GDM1 (cell line): Measurements from ENCODE around the gene KIR2DL1.
"Not testable (repeated sequence)": the region's sequence is repeated elsewhere in the genome, so short reads cannot be mapped to it uniquely, and the experiment has no call there.

Experiments used
- DNase-seq: peaks from one replicate; lab custom pipeline; 2025; lab: John Stamatoyannopoulos, UW

KIR2DL1 gene

DNA sequence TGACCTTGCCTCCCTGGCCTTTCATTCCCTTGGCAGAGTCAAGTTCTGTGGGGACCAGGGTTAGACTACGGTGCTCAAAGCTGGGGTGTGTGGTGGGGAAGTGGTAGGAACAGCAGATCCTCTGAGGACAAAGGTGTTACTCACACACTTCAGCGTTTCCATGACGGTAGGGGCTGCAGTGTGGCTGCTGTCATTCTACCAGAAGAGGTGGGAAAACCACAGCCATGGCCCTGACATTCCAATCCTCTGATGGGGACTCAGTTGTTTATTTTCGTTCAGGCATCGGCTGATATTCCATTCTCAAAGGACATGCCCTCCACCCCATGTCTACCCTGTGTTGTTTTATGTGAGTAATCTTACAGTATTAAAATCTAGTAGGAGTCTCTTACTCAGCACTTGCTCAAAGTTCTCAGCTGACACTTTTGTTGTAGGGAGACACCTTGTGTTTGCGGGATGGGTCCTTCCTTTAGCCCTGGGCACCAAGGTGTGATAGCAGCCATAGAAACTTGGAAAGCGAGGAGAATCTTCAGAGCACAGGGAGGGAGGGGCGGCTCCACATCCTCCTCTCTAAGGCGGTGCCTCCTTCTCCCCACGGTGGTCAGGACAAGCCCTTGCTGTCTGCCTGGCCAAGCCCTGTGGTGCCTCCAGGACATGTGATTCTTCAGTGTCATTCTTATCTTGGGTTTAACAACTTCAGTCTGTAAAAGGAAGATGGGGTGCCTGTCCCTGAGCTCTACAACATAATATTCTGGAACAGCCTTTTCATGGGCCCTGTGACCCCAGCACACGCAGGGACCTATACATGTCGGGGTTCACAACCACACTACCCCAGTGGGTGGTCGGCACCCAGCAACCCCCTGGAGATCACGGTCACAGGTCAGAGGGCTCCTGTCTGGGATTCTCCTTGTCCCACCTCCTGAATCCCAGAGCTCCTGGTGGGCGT is 1.7 kb downstream of the KIR2DL1 start:
- DNase-seq: not testable (repeated sequence)

DNA sequence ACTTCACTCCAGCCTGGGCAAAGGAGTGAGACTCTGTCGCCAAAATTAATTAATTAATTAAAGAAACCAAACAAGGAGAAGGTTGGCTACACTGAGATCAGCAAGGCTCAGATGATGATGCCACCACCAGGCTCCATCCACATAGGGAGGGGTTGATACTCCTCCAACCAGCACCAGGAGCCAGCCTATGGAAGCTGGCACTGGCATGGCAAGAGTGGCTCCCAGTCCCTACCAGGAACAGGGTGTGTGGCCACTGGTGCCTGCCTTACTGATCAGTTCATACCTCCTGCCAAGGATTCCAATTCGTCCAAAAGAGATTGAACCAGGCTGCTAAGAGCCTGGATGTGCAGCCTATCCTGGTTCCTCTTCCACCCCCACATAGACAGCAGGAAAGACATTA is 3.1 kb downstream of the KIR2DL1 start:
- DNase-seq: not testable (repeated sequence)

DNA sequence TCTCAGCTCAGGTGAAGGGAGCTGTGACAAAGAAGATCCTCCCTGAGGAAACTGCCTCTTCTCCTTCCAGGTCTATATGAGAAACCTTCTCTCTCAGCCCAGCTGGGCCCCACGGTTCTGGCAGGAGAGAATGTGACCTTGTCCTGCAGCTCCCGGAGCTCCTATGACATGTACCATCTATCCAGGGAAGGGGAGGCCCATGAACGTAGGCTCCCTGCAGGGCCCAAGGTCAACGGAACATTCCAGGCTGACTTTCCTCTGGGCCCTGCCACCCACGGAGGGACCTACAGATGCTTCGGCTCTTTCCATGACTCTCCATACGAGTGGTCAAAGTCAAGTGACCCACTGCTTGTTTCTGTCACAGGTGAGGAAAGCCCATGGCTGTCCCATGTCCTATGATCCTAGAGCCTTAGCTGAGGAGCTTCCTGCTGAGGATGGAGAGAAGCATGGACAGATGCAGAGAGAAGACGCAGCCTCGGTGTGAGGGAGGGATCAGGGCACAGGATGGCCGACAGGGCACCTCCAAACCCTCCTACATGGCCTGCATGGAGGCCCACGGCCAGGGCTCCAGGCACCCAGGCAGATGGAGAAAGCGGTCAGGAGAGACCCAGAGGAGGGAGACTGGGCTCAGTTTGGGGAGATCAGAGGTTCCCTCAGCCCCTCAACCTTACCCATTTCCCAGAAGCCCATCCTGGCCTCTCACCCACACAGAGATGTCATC is 5.7 kb downstream of the KIR2DL1 start:
- not testable (repeated sequence) for DNase-seq

DNA sequence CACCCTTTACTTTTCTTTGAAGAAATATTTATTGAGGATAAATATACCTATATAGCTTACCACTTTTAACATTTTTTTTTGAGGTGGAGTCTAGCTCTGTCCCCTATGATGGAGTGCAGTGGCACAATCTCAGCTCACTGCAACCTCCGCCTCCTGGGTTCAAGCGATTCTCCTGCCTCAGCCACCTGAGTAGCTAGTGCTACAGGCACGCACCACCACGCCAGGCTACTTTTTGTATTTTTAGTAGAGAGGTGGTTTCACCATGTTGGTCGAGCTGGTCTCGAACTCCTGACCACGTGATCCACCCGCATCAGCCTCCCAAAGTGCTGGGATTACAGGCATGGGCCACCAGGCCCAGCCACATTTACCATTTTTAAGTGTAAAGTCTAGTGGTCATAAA is 6.2 kb downstream of the KIR2DL1 start:
- DNase-seq: not testable (repeated sequence)

DNA sequence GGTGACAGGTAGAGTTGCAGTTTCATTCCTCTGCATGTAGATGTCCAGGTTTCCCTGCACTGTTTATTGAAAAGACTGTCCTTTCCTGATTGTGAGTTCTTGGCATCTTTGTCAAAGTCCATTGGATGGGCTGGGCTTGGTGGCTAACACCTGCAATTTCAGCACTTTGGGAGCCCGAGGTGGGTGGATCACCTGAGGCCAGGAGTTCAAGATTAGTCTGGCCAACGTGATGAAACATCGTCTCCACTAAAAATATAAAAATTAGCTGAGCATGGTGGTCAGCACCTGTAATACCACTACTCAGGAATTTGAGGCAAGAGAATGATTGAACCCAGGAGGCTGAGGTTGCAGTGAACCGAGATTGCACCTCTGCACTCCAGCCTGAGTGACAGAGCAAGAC is 8.3 kb downstream of the KIR2DL1 start:
- not testable (repeated sequence) for DNase-seq

DNA sequence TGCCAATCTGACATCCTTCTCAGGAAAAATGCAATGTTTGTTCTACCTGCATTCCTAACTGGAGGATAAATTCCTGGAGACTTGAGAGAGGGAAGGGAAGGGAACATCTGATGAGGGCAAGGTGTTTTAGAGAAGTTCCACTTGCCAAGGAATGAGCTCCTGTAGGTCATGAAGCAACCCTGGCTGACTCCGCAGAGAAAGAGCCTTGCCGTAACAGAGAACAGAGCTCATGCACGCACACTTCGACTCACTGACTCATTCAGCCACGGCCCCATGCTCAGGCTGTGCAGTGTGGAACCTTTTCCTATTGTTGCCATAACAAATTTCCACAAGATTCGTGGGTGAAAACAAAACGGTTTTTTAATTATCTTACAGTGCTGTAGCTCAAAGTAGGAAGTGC is 9.3 kb downstream of the KIR2DL1 start:
- not testable (repeated sequence) for DNase-seq

DNA sequence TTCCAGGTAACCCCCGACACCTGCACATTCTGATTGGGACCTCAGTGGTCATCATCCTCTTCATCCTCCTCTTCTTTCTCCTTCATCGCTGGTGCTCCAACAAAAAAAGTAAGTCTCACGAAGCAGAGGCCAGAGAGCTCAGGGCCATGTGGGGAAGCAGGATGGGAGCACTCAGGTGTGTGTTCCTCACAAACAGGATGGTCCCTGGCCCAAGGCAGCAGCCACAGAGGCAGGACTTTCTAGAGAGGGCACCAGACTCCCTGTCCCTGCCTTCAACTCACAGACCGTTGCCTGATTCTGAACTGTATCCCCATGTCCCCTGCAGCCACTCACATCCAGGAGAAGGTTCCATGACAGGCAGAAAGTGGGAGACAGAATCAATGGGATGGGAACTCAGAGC is 13.3 kb downstream of the KIR2DL1 start:
- not testable (repeated sequence) for DNase-seq

DNA sequence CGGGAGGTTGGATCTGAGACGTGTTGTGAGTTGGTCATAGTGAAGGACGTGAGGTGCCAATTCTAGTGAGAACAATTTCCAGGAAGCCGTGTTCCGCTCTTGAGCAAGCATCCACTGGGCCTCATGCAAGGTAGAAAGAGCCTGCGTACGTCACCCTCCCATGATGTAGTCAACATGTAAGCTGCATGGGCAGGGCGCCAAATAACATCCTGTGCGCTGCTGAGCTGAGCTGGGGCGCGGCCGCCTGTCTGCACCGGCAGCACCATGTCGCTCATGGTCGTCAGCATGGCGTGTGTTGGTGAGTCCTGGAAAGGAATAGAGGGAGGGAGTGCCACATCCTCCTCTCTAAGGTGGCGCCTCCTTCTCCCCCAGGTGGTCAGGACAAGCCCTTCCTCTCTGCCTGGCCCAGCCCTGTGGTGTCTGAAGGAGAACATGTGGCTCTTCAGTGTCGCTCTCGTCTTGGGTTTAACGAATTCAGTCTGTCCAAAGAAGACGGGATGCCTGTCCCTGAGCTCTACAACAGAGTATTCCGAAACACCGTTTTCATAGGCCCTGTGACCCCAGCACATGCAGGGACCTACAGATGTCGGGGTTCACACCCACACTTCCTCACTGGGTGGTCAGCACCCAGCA is 16.6 kb downstream of the KIR2DL1 start:
- DNase-seq: not testable (repeated sequence)

DNA sequence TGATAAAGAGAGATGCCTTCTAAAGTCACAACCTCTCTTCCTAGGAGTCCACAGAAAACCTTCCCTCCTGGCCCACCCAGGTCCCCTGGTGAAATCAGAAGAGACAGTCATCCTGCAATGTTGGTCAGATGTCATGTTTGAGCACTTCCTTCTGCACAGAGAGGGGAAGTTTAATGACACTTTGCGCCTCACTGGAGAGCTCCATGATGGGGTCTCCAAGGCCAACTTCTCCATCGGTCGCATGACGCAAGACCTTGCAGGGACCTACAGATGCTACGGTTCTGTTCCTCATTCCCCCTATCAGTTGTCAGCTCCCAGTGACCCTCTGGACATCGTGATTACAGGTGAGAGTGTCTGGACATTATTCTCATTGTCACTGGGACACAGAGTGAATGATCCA is 18.6 kb downstream of the KIR2DL1 start:
- not testable (repeated sequence) for DNase-seq

DNA sequence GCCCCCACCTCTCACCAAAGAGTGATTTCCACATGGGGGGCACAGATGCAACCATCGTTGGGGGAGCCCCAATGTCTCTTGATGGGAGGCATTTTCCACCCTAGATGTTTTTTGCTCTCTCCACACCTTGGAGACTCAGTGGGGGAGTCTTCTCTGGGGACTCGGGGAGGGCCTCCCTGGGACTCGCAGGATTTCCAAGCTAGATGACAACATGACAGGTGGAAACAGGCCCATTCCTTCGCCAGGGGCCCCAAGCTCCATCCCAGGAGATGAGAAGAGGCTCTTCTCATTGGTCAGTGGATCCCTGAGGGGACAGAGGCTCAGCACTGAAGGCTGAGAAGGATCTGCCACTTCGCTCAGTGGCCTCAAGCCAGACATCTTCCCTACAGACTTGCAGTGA is 21.1 kb downstream of the KIR2DL1 start:
- no peak for DNase-seq

DNA sequence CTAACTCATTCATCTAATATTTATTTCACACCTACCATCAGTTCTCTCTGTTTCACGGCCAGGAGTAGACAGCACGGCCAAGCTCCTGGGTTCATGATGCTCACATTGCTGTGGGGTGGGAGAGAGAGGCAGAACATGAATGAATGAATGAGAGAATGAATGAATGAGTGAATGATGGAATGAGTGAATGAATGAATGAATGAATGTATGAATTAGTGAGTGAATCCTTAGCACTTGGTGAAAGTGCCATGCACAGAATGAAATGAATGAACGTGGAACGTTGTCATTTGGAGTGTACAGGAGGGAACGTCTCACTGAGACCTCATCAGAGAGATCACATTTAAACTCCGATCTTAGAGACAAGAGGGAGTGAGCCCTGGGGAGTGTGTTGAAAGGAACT is 21.9 kb downstream of the KIR2DL1 start:
- DNase-seq: no peak

DNA sequence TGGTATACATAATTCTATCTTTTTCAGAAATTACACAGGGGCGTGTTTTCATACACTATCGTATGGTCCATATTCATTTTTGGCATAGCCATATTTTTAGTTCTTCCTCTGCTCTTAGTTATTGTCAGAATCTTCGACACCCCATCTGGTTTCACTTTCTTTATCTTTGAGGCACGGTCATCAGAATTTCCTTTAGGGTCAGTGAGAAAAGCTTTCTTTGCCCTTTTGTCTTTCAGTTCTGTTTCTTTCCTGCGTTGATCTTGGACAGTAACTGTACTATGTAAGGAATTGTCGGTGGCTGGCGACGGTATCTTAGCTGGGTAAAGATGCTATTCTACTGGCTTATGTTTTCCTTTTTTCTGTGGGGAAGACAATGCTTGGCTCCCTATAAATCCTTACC is 23.2 kb downstream of the KIR2DL1 start:
- no peak for DNase-seq

DNA sequence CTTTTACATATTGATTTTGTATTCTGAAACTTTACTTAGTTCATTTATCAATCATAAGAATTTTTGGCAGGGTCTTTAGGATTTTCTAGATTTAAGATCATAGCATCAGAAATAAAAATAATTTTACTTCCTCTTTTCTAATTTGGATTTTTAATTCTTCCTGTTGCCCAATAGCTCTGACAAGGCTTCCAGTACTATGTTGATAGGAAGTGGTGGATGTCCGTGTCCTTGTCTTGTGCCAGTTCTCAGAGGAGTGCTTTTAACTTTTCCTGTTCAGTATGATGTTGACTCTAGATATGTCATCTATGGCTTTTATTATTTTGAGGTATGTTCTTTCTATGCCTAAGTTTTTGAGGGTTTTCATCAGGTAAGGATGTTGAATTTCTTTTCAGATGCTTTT is 26.2 kb downstream of the KIR2DL1 start:
- no peak for DNase-seq

DNA sequence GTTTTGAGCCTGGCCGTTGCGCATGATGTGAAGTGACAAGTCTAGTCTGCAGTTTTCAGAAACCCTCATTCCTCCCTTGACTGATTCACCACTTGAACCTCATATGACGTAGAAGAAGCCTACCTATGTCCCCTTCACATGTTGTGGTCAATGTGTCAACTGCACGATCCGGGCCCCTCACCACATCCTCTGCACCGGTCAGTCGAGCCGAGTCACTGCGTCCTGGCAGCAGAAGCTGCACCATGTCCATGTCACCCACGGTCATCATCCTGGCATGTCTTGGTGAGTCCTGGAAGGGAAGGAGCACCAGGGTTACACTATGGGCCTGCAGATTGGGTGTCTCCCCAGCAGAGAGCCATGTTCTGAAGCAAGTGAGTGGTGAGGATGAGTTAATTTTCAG is 33.8 kb downstream of the KIR2DL1 start, which contains the start of gene KIR2DL4:
KIR2DL4 (plus strand) TSS at position 201 of the 400 bp plus-strand sequence; CDS start at position 243, 42 bp downstream.
- no peak for DNase-seq

DNA sequence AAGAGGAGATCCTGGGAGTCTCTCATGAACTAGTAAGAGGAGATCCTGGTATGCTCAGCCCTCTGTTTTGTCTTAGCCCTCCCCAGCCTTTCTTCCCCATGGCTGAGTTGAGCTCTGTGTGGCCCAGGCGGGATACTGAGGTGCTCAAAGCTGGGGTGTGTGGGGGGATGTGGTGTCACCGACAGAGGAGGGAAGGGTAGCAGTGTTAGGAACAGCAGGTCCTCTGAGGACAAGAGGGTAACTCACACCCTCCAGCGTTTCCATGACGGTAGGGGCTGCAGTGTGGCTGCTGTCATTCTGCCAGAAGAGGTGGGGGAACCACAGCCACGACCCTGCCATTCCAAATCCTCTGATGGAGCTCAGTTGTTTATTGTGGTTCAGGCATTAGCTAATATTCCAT is 34.5 kb downstream of the KIR2DL1 start:
- DNase-seq: no peak

DNA sequence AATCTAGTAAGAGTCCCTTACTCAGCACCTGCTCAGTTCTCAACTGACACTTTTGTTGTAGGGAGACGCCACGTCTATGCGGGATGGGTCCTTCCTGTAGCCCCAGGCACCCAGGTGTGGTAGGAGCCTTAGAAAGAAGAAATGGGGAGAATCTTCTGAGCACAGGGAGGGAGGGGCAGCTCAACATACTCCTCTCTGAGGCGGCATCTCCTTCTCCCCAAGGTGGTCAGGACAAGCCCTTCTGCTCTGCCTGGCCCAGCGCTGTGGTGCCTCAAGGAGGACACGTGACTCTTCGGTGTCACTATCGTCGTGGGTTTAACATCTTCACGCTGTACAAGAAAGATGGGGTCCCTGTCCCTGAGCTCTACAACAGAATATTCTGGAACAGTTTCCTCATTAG is 35.0 kb downstream of the KIR2DL1 start:
- DNase-seq: no peak

DNA sequence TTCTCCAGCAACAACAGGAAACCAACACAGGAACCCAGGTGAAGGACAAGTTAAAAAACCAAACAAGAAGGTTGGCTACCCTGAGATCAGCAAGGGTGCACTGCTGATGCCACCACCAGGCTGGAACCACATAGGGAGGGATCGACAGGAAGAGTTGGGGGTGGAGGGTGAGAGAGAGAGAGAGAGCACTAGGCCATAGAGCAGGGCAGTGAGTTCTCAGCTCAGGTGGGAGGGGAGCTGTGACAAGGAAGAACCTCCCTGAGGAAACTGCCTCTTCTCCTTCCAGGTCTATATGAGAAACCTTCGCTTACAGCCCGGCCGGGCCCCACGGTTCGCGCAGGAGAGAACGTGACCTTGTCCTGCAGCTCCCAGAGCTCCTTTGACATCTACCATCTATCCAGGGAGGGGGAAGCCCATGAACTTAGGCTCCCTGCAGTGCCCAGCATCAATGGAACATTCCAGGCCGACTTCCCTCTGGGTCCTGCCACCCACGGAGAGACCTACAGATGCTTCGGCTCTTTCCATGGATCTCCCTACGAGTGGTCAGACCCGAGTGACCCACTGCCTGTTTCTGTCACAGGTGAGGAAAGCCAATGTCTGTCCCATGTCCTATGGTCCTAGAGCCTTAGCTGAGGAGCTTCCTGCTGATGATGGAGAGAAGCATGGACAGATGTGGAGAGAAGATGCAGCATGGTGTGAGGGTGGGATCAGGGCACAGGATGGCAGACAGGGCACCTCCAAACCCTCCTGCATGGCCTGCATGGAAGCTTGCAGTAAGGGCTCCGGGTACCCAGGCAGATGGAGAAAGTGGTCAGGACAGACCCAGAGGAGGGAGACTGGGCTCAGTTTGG is 36.3 kb downstream of the KIR2DL1 start:
- no peak for DNase-seq

DNA sequence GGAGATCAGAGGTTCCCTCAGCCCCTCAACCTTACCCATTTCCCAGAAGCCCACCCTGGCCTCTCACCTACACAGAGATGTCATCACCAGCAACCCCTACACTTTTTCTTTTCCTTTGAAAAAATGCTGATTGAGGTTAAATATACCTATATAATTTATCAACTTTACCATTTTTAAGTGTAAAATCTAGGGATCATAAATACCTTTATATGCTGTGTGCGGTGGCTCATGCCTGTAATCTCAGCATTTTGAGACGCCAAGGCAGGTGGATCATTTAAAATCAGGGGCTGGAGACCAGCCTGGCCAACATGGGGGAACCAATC is 36.9 kb downstream of the KIR2DL1 start:
- no peak for DNase-seq

DNA sequence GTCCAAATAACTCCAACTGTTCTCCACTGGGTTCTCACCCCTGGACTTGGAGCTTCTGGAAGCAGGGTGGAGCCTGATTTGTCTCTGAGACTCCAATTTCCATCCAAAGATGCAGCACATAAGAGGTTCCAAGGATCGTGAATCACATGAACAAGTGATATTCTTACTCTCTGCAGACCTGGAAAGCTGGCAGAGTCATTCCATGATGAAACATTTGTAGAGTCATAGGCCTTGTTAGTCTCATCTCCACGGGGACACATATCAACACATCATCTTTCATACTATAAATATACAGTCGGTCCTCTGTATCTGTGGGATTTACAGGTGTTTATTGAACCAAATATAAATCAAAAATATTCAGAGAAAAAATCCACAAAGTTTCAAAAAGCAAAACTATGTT is 45.0 kb downstream of the KIR2DL1 start:
- DNase-seq: not testable (repeated sequence)

DNA sequence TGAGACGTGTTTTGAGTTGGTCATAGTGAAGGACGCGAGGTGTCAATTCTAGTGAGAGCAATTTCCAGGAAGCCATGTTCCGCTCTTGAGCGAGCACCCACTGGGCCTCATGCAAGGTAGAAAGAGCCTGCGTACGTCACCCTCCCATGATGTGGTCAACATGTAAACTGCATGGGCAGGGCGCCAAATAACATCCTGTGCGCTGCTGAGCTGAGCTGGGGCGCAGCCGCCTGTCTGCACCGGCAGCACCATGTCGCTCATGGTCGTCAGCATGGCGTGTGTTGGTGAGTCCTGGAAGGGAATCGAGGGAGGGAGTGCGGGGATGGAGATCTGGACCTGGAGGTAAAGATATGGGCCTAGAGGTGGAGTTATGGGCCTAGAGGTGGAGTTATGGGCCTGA is 46.7 kb downstream of the KIR2DL1 start, which contains the start of gene KIR3DL1:
KIR3DL1 (plus strand) TSS at position 218 of the 400 bp plus-strand sequence.
- not testable (repeated sequence) for DNase-seq

DNA sequence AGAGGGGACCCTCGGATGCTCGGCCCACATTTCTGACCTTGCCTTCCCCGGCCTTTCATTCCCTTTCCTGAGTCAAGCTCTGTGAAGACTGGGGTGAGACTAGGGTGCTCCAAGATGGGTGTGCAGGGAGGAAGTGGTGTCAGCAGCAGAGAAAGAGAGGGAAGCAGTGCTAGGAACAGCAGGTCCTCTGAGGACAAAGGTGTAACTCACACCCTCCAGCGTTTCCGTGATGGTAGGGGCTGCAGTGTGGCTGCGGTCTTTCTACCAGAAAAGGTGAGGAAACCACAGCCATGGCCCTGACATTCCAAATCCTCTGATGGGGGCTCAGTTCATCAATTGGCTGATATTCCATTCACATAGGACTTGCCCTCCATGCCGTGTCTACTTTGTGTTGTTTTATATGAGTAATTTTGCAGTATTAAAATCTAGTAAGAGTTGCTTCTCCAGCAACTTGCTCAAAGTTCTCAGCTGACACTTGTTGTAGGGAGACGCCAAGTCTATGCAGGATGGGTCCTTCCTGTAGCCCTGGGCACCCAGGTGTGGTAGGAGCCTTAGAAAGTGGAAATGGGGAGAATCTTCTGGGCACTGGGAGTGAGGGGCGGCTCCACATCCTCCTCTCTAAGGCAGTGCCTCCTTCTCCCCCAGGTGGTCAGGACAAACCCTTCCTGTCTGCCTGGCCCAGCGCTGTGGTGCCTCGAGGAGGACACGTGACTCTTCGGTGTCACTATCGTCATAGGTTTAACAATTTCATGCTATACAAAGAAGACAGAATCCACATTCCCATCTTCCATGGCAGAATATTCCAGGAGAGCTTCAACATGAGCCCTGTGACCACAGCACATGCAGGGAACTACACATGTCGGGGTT is 48.3 kb downstream of the KIR2DL1 start:
- DNase-seq: no peak
